Measurements from ENCODE around the gene UBC. TPM values are rescaled to one million over a fixed set of nuclear protein-coding genes. Genes with fewer than 3 reads are reported as not detected.

Gene UBC
- total and polyA plus RNA-seq, 2 donors (not counting 1 experiment from before 2014, with no cell fraction given), result 2,019 to 2,362 TPM

GRCh38 chr12:124869059-124869665 lies 45.3 kb downstream of the UBC start:
- H3K27ac ChIP-seq (ENCODE audit: insufficient read depth, low read length), result no peak overlapping the region

GRCh38 chr12:124868252-124869058 lies 46.0 kb downstream of the UBC start:
- Histone ChIP-seq H2AFZ (ENCODE audit: low read length) (no peak overlapping the region), H3K27ac (ENCODE audit: insufficient read depth, low read length) (no peak overlapping the region), H3K79me2 (ENCODE audit: control insufficient read depth, insufficient read depth, low read length) (no peaks in the 10 kb centered on the region), H3K4me3 (replicated peaks in 1 of 4; ENCODE audit: control extremely low read depth in 1 of 4, insufficient read depth in 1 of 4, low read depth in 3 of 4, low read length in 4 of 4) (no peak overlapping the region), H3K27me3 (ENCODE audit: control insufficient read depth, insufficient read depth, low read length) (no peaks in the 10 kb centered on the region), H3K9me3 (ENCODE audit: control insufficient read depth, insufficient read depth, low read depth, low read length) (no peaks in the 10 kb centered on the region), H3K36me3 (ENCODE audit: control insufficient read depth, insufficient read depth, low read length) (no peaks in the 10 kb centered on the region), H3K9ac (ENCODE audit: insufficient read depth, low read length) (no peak overlapping the region), H3K4me2 (ENCODE audit: extremely low read depth, insufficient read depth, low read length) (no peak overlapping the region), H4K20me1 (ENCODE audit: control insufficient read depth, extremely low read depth, insufficient read depth, low read length) (no peaks in the 10 kb centered on the region), H3K4me1 (ENCODE audit: control insufficient read depth, extremely low read depth, insufficient read depth, low read length) (no peaks in the 10 kb centered on the region)
- TF ChIP-seq CTCF (conservative IDR thresholded peaks at IDR 0.05 in 1 of 2, IDR thresholded peaks at IDR 0.05 in 1 of 2; ENCODE audit: low read depth in 1 of 2, low read length in 2 of 2) (no peak), EZH2 (IDR thresholded peaks at IDR 0.05; ENCODE audit: low read length, missing control alignments) (no peak)
- DNase-seq (ENCODE audit: low read depth in 2 of 2), result no peak

More at GRCh38 chr12:124869059-124869665, 45.3 kb downstream of the UBC start:
- H3K27me3 ChIP-seq (ENCODE audit: control insufficient read depth, insufficient read depth, low read length), result no peaks in the 10 kb centered on the region
- TF ChIP-seq CTCF (conservative IDR thresholded peaks at IDR 0.05 in 1 of 2, IDR thresholded peaks at IDR 0.05 in 1 of 2; ENCODE audit: low read depth in 1 of 2, low read length in 2 of 2), result no peak
- TF ChIP-seq EZH2 (IDR thresholded peaks at IDR 0.05; ENCODE audit: low read length, missing control alignments), result no peak
- H3K79me2 ChIP-seq (ENCODE audit: control insufficient read depth, insufficient read depth, low read length), result no peaks in the 10 kb centered on the region
- H3K4me3 ChIP-seq (replicated peaks in 1 of 4; ENCODE audit: control extremely low read depth in 1 of 4, insufficient read depth in 1 of 4, low read depth in 3 of 4, low read length in 4 of 4), result no peak overlapping the region
- H3K9me3 ChIP-seq (ENCODE audit: control insufficient read depth, insufficient read depth, low read depth, low read length), result no peaks in the 10 kb centered on the region
- no peaks in the 10 kb centered on the region for H4K20me1 ChIP-seq (ENCODE audit: control insufficient read depth, extremely low read depth, insufficient read depth, low read length)
- no peak overlapping the region for H3K9ac ChIP-seq (ENCODE audit: insufficient read depth, low read length)
- no peaks in the 10 kb centered on the region for H3K4me1 ChIP-seq (ENCODE audit: control insufficient read depth, extremely low read depth, insufficient read depth, low read length)
- no peak overlapping the region for H3K4me2 ChIP-seq (ENCODE audit: extremely low read depth, insufficient read depth, low read length)
- no peak overlapping the region for H2AFZ ChIP-seq (ENCODE audit: low read length)
- H3K36me3 ChIP-seq (ENCODE audit: control insufficient read depth, insufficient read depth, low read length), result no peaks in the 10 kb centered on the region
- DNase-seq (ENCODE audit: low read depth in 2 of 2), result no peak

GRCh38 chr12:124867401-124867930 lies 47.0 kb downstream of the UBC start:
- no peaks in the 10 kb centered on the region for H3K79me2 ChIP-seq (ENCODE audit: control insufficient read depth, insufficient read depth, low read length)
- no peak overlapping the region for H3K4me3 ChIP-seq (replicated peaks in 1 of 4; ENCODE audit: control extremely low read depth in 1 of 4, insufficient read depth in 1 of 4, low read depth in 3 of 4, low read length in 4 of 4)
- peak; percentile 51 to 77 for DNase-seq (ENCODE audit: low read depth in 2 of 2)
- no peaks in the 10 kb centered on the region for H4K20me1 ChIP-seq (ENCODE audit: control insufficient read depth, extremely low read depth, insufficient read depth, low read length)
- H3K9ac ChIP-seq (ENCODE audit: insufficient read depth, low read length), result no peak overlapping the region
- no peaks in the 10 kb centered on the region for H3K36me3 ChIP-seq (ENCODE audit: control insufficient read depth, insufficient read depth, low read length)
- no peak overlapping the region for H3K27ac ChIP-seq (ENCODE audit: insufficient read depth, low read length)
- H3K4me1 ChIP-seq (ENCODE audit: control insufficient read depth, extremely low read depth, insufficient read depth, low read length), result no peaks in the 10 kb centered on the region
- TF ChIP-seq EZH2 (IDR thresholded peaks at IDR 0.05; ENCODE audit: low read length, missing control alignments) (no peak), CTCF (conservative IDR thresholded peaks at IDR 0.05 in 1 of 2, IDR thresholded peaks at IDR 0.05 in 1 of 2; ENCODE audit: low read depth in 1 of 2, low read length in 2 of 2) (no peak)
- H3K27me3 ChIP-seq (ENCODE audit: control insufficient read depth, insufficient read depth, low read length), result no peaks in the 10 kb centered on the region
- H2AFZ ChIP-seq (ENCODE audit: low read length), result no peak overlapping the region
- H3K4me2 ChIP-seq (ENCODE audit: extremely low read depth, insufficient read depth, low read length), result no peak overlapping the region
- no peaks in the 10 kb centered on the region for H3K9me3 ChIP-seq (ENCODE audit: control insufficient read depth, insufficient read depth, low read depth, low read length)
